H7 (cell line): ENCODE measurements around the gene SLC2A8. TPM values are rescaled to one million over a fixed set of nuclear protein-coding genes. Genes with fewer than 3 reads are reported as not detected.
A peak's percentile ranks its signal among the peaks of the same experiment; 100 is the strongest.

Experiments
- DNase-seq: peaks from one replicate; pipeline ENCODE4 v3.0.0; 2012
- H3K27me3 ChIP-seq: 2 replicates; pipeline ENCODE4 v1.6.0; 2011; ENCODE audit warnings: mild to moderate bottlenecking, low read length; ENCODE audit not compliant: control insufficient read depth, insufficient read depth
- H3K36me3 ChIP-seq: replicated peaks from 2 replicates; pipeline ENCODE4 v1.5.1; 2011; ENCODE audit warnings: low read length; ENCODE audit not compliant: control insufficient read depth, insufficient read depth
- H3K4me3 ChIP-seq: 2 replicates; pipeline ENCODE4 v1.5.1; 2011; ENCODE audit warnings: low read depth, mild to moderate bottlenecking, control low read depth, low read length, moderate library complexity; ENCODE audit not compliant: insufficient read depth
- total RNA-seq: library from RNA; depleted of rRNA; stranded (reverse); fragments of >200 nt; shearing (Covaris generic); gene quantifications from 2 replicates; pipeline ENCODE4 v1.2.3, GENCODE V29; 2014

Gene SLC2A8
- total RNA-seq, 1 experiment from 2014 or later = 23.3 TPM

DNA sequence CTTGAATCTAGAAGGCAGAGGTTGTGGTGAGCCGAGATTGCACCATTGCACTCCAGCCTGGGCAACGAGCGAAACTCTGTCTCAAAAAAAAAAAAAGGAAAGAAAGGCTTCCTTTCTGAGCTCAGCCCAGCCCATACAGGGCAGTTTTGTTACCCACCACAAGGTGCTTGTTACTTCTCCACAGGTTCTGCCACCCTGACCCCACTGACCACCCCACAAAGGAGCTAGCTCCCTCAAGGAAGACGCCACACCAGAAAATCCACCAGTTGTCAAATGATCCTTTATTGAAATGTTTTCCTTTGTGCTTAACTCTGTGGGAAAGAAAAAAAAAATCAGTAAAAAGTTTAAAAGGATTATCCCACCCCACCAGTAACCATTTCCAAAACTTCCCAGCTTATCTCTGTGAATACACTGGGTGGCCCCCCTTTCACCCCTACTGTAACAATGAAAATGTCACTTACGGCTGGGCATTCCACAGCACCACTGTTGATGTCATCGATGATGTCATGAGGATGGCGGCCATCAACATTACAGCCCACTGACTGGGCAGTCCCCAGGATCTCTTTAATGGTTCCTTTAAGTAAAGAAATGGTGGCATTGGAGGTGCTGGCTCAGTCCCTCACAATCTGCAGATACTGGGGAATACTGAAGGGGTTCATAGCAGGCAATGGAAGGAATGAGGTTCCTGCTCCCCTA, 50.6 kb downstream of the SLC2A8 start:
- no peak overlapping the region for H3K4me3 ChIP-seq
- H3K36me3 ChIP-seq = peaks cover 58% of the 10 kb centered on the region

DNA sequence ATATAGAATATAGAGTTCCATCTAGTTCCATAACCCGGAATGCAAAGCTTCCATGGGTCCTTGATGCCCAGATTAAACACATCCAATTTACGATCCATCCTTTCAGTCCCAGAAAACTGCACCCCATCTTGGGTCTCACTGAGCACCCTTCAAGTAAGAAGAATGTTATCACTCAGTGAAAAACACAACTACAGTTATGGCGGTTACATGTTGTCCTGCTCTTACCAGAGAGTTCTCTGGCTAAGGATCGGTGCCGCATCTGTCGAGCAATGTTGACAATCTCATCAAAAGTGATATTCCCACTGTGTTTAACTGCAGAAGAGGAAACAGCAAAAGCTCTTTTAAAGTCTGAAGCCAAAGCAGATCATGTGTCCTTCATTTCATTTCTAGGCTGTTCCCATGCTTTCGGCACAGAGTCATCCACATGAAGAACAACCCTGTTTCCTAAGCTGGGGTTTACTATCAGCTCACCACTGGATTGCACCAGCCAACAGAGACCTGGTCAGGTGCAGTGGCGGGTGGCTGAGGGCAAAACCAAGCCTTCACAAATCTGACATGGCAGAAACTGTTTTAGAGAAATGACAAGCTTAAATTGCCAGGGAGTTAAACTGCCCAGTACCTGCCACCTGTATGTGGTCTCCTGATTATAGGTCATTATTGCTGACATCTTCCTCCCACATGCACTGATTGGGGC, 51.3 kb downstream of the SLC2A8 start:
- H3K36me3 ChIP-seq = peaks cover 58% of the 10 kb centered on the region

More for the DNA sequence above, 50.6 kb downstream of the SLC2A8 start:
- DNase-seq = no peak
- no peaks in the 10 kb centered on the region for H3K27me3 ChIP-seq

DNA sequence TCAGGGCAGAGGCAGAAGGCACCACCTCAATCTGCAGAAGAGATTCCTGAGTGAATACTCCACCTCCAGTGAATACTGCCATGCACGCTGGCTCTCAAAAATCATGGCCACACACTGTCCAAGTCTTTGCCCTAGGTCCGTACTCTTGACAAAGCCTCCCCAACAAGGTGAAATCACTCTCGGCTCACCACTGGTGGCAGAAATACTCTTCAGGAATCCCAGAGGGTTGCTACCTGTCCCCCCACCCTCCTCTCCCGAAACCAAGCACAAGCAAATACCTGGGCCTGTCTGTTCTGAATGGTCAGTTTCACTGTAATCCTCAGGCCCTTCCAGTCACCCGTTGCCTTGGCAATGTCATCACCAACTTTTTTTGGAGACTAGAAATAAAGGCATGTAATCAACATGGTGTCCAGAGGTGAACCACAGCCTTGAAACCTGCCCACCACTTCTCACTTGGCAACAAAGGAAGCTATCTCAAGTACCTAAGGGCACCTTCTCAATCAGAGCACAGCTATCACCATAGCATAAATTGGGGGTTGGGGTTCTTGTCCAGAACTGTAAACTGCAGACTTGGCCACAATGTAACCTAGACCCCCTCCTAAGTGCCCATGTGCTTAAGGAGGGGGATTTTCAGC, 52.5 kb downstream of the SLC2A8 start:
- peaks cover 53% of the 10 kb centered on the region for H3K36me3 ChIP-seq

More for the DNA sequence above, 51.3 kb downstream of the SLC2A8 start:
- H3K4me3 ChIP-seq = no peak overlapping the region
- no peak for DNase-seq
- no peaks in the 10 kb centered on the region for H3K27me3 ChIP-seq

DNA sequence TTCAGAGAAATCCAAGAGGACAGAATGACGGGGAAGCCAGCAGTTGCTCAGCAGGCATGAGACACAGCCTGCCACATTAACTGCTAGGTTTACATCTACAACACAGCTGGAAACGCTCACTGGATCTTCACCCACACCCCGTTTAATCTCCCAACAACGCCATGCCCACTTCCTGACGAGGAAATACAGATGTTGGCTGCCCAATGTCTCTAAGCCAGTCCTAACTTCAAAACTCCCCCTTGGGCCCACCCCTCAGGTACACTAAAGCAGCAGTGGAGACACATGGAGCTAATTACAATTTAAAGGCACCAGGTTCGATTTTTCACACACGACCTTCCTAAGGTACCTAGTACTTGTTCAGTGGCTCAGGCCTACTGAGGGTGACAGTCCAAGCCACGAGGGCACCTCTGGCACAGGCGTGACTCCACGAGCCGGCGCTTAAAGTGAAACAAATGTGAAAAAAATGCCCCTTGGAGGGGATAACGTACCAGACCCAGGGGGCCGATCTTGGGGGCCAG, 53.3 kb downstream of the SLC2A8 start:
- peak overlapping the region; percentile 99 for H3K4me3 ChIP-seq
- no peak for DNase-seq
- no peaks in the 10 kb centered on the region for H3K27me3 ChIP-seq
- peaks cover 45% of the 10 kb centered on the region for H3K36me3 ChIP-seq

More for the DNA sequence above, 52.5 kb downstream of the SLC2A8 start:
- Histone ChIP-seq H3K27me3 (no peaks in the 10 kb centered on the region), H3K4me3 (peak overlapping the region; percentile 99)
- no peak for DNase-seq

DNA sequence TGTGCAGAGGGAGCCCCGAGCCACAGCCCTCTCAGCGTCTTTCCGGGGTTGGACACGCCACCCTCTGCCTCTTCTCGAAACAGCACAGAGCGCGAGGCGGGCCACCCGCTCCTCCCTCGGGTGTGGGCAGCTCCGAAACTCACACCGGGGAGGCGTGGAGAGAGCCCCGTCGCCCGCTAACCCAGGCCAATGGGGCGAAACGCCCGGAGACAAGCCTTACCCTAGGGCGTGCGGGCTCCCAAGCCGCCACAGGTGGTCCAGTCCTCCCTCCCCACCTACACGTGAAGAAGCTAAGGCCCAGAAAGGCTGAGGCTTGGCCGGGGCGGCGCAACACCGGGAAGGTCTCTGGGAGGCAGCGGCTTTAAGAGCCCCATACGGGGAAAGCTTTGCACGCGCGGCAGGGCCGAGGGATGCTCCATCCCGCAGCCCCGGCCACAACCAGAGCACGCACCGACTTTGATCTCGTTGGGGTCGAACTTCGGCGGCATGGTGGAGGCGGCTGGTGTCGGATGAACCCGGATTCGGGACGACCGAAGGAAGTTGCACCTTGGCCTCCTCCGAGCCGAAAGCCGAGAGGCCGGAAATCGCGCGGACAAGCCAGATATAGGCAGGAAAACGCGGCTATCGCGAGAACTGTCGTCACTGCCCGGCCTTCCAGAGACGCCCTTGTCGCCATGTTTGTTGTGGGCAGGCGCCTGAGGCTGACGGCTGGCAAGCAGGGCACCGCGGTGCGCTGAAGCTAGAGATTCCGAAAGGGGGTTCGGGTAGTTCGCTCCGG, 54.0 kb downstream of the SLC2A8 start, which contains the start of the genes LRSAM1 and RPL12:
TSS of gene LRSAM1 (plus strand) at position 681 of the 778 bp plus-strand sequence. CDS start 3,018 bp downstream, outside the sequence.
TSS of gene RPL12 (minus strand) at position 577 of the 778 bp plus-strand sequence. CDS start at position 488, 89 bp downstream.
- H3K27me3 ChIP-seq = no peaks in the 10 kb centered on the region
- peaks cover 43% of the 10 kb centered on the region for H3K36me3 ChIP-seq
- H3K4me3 ChIP-seq = peak within 1 kb of the TSS; percentile 99
- DNase-seq = peak; percentile 97

DNA sequence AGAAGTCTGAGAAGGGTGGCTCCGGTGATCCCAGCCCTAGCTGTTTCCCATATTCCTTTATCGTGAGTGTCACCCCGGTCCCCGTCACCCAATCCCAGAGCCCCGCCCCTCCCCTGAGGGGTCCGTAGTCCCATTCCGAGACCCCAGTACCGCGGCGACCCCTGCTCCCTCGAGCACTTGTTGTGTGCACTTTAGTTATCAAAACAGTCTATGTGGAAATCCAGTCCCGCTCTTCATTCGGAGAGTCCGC, 54.6 kb downstream of the SLC2A8 start:
- Histone ChIP-seq H3K27me3 (no peaks in the 10 kb centered on the region), H3K4me3 (peak overlapping the region; percentile 99), H3K36me3 (peaks cover 38% of the 10 kb centered on the region)
- DNase-seq = no peak

DNA sequence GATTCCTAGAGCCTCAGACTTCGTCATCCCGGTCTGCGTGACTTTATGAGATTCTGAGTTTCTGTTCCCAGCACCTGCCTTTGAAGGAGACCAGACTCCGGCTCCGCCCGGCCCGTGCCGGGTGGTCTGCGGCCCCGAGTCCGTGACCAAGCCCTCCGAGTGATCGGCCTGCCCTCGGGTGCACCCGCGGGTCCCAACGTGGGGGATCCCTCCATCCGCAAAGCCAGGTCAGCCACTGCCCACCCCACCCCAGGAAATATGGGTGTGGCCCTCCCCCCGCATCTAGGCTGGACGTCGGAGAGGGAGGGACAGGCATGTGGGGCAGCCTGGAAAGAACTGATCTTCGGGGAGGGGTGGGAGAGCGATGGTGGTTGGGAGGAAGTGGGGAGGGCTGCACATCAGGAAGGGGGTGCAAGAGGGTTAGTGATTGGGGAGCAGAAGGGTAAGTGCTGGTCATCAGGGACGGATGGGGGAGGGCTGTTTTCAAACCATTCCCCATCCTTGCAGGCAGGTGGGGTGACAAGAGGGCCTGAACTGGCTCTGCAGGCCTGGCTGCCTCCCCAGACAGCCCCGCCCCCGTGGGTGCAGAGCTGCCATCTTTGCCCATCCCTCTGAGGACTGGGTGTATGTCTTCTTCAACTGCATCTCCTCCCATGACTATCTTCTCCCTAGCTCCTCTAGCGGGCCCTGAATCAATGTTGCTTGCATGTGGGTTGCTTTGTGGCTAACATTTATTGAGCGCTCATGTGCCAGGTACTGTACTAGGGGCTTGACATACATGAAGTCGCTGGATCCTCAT, 55.1 kb downstream of the SLC2A8 start:
- Histone ChIP-seq H3K27me3 (no peaks in the 10 kb centered on the region), H3K36me3 (peaks cover 33% of the 10 kb centered on the region), H3K4me3 (peak overlapping the region; percentile 99)
- DNase-seq = peak; percentile 87

DNA sequence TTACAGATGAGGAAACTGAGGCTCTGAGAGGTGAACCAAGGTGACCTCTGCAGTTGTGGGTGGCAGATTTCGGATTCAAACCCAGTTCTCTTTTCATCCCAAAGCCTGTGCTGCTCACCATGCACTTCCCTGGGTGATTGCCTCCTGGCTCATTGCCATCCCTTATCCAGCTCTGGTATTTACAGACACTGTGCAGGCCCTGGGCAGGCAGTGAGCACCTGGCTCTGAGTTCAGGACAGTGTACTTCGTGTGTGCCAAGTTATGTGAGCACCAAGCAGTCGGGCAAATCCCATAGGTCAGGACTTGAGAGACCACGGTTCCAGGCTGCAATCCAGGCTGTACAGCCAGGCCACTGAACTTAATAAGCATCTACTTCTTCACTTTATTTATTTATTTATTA, 55.7 kb downstream of the SLC2A8 start:
- no peak overlapping the region for H3K4me3 ChIP-seq
- no peak for DNase-seq
- no peaks in the 10 kb centered on the region for H3K27me3 ChIP-seq
- peaks cover 28% of the 10 kb centered on the region for H3K36me3 ChIP-seq

DNA sequence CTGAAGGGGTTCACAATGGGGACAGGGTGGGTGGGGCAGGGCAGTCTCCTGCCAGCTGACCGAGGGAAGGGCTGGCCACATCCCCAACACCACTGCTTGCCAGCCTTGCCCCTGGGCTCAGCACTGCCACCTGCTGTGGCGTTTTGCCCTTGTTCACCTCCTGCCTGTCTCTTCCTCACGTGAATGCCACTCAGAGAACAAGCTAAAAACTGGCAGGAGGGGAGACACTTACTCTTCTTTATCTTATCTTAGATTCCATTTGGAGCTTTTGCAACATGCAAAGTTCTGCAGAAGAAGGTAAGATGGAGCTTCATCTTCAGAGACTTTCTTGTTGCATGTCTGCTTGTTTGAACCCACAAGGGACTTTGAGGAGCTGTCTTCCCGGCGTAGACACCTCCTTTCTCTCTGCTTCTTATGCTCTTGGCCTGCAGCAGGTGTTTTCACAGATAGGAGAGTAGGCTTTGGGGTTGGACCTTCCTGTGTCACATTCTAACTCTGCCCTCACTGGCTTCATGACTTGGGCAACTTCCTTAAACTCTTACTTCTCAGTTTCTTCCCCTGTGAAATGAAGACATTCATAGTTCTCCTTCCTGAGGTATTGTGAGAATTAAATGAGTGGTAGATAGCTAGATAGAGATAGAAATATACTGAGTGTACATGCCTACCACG, 58.5 kb downstream of the SLC2A8 start:
- Histone ChIP-seq H3K4me3 (no peak overlapping the region), H3K36me3 (peaks cover 3% of the 10 kb centered on the region), H3K27me3 (no peaks in the 10 kb centered on the region)
- DNase-seq = peak; percentile 68

DNA sequence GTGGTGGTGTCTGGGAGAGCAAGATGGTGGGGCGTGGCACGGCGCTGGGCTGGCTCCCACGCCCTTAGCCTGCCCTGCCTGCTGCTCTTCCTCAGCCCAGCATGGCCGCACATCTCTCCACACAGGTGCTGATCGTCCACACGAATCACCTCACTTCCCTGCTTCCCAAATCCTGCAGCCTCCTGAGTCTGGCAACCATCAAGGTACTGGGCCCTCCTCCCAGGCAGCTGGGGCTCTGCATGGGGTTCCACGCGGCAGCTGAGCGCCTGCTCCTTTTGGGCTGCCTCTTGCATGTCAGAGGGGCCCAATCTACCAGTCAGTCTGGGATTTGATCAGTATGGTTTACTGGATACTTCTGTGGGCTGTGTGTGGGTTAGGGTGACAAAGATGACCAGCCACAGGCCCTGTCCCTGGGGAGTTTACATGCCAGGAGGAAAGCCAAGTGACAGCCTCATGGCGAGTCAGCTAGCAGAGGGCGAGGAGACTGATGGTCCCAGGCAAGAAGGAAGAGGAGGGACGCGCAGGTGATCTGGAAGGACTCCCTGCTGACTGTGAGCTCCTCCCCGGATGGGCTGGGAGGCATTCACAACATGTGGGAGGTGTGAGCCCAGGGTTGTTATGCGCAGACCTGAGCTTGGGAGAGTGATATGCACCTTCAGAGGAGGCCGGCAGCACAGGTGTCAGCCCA, 60.4 kb downstream of the SLC2A8 start:
- Histone ChIP-seq H3K27me3 (no peaks in the 10 kb centered on the region), H3K36me3 (peaks cover 16% of the 10 kb centered on the region), H3K4me3 (no peak overlapping the region)
- peak; percentile 72 for DNase-seq
